Myometrial cell (primary cell): Measurements from ENCODE around the gene MAT1A. TPM values are rescaled to one million over a fixed set of nuclear protein-coding genes. Genes with fewer than 3 reads are reported as not detected.

ENCODE experiments used
- total RNA-seq: library from RNA; depleted of rRNA; stranded (reverse); fragments of >200 nt; gene quantifications from 2 replicates; pipeline ENCODE4 v1.2.3, GENCODE V29; 2015

MAT1A gene
- not detected in 2 replicates for total RNA-seq

GRCh38 chr10:80289451-80290287 is at the start of gene MAT1A:
MAT1A (minus strand) TSS chr10:80289658; CDS start chr10:80289423, 235 bp downstream.

Other genes starting within 250 kb of the MAT1A start
- 13.3 and 13.5 TPM in 2 replicates for gene TMEM254, start 211.0 kb downstream of the MAT1A start, total RNA-seq
- gene PLAC9, start 156.9 kb downstream of the MAT1A start, total RNA-seq: not detected in 2 replicates
- 201 and 205 TPM in 2 replicates for gene ANXA11, start 84.1 kb downstream of the MAT1A start, total RNA-seq
- gene DYDC1, start 67.1 kb upstream of the MAT1A start, total RNA-seq: not detected in 2 replicates
- not detected in 2 replicates for gene DYDC2, start 67.1 kb upstream of the MAT1A start, total RNA-seq
- 13.0 and 17.0 TPM in 2 replicates for gene PRXL2A, start 118.9 kb upstream of the MAT1A start, total RNA-seq
- gene TSPAN14, start 164.7 kb upstream of the MAT1A start, total RNA-seq: 51.6 and 71.1 TPM in 2 replicates
- gene SH2D4B, start 248.2 kb upstream of the MAT1A start, total RNA-seq: not detected in 2 replicates